ENCODE data around the gene ELFN1.

DNA sequence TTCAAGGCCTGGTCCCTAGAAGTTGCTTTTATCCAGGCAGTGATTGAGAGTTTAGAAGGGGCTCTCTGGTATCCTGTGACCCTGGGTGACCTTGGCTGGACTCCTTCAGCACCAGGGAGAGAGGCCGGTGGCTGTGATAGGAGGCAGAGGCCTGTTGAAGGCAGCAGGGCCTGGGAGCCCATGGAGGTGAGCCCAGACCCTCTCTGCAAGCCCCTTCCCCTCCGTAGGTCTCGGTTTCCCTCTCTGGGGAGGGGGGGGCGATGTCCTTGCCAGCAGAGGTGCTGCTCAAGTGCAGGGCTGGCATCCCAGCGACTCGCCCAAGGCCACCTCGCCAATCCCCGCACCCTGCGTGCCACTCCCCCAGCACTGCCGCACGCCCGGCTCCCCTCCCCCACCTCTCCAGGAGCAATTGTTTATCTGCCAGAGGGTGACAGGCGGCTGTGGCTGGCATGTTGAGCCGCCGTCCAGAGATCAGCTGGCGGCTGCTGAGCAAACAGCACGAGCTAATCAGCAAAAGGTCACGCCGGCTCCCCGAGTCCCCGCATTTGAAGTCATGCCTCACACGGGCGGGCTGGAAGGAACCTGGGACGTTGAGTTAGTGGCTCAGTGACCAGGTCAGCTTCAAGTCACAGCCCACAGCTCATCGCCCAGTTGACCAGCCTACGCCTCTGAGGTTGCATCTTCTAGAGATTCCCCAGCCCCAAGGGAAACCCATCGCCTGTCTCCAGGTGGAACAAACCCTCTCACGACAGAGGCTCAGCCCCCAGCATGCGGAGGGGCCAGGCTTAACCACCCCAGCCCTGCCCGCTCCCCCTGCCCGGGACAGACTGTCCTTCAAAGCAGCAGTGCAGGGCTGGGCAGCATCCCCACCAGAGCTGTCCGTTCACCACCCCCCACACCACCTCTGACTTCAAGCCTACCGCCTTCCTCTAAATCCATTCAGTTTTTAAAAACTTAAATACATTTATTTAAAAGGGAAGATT is 43.7 kb downstream of the ELFN1 start:
- no peak for TF ChIP-seq POLR2AphosphoS5 (IDR thresholded peaks at IDR 0.05; ENCODE audit: insufficient read depth in 1 of 2, low read depth in 1 of 2)
- TF ChIP-seq, protein P1, sequence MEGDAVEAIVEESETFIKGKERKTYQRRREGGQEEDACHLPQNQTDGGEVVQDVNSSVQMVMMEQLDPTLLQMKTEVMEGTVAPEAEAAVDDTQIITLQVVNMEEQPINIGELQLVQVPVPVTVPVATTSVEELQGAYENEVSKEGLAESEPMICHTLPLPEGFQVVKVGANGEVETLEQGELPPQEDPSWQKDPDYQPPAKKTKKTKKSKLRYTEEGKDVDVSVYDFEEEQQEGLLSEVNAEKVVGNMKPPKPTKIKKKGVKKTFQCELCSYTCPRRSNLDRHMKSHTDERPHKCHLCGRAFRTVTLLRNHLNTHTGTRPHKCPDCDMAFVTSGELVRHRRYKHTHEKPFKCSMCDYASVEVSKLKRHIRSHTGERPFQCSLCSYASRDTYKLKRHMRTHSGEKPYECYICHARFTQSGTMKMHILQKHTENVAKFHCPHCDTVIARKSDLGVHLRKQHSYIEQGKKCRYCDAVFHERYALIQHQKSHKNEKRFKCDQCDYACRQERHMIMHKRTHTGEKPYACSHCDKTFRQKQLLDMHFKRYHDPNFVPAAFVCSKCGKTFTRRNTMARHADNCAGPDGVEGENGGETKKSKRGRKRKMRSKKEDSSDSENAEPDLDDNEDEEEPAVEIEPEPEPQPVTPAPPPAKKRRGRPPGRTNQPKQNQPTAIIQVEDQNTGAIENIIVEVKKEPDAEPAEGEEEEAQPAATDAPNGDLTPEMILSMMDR (IDR thresholded peaks at IDR 0.05): no peak
